ENCODE data around the gene CECR2.

DNA sequence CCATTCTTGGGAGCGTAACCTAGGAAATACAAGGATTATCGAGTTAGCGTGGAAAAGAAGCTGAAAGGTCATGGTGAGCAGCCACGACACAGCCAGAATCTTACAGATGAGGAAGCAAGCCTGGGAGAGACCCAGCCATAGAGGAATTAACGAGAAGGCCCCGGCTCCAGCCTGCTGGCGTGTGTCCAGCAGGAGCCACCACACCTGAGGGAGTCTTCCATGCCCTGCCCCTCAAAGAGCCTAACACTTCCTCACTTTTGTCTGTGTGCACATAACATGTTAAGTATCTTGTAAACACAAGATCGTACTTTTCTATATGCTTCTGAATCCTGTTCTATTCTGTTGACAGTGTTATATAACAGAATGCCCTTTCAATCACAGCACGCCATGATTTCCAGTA is 18.1 kb downstream of the CECR2 start:
- TF ChIP-seq, protein P1, sequence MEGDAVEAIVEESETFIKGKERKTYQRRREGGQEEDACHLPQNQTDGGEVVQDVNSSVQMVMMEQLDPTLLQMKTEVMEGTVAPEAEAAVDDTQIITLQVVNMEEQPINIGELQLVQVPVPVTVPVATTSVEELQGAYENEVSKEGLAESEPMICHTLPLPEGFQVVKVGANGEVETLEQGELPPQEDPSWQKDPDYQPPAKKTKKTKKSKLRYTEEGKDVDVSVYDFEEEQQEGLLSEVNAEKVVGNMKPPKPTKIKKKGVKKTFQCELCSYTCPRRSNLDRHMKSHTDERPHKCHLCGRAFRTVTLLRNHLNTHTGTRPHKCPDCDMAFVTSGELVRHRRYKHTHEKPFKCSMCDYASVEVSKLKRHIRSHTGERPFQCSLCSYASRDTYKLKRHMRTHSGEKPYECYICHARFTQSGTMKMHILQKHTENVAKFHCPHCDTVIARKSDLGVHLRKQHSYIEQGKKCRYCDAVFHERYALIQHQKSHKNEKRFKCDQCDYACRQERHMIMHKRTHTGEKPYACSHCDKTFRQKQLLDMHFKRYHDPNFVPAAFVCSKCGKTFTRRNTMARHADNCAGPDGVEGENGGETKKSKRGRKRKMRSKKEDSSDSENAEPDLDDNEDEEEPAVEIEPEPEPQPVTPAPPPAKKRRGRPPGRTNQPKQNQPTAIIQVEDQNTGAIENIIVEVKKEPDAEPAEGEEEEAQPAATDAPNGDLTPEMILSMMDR (IDR thresholded peaks at IDR 0.05), result no peak
- no peak for TF ChIP-seq POLR2A (IDR thresholded peaks at IDR 0.05)
- TF ChIP-seq POLR2AphosphoS5 (IDR thresholded peaks at IDR 0.05), result no peak

Measured in breast epithelium (tissue), 3 donors.